Peyer's patch (tissue), 4 donors: Measurements from ENCODE around the gene H2BK1. TPM values are rescaled to one million over a fixed set of nuclear protein-coding genes. Genes with fewer than 3 reads are reported as not detected.
A peak's percentile ranks its signal among the peaks of the same experiment; 100 is the strongest.

Experiments used
- DNase-seq, 3 donors: peaks; one replicate each; pipeline ENCODE4 v3.0.0-alpha.2; 2017 to 2019
- H3K27ac ChIP-seq, 4 donors: fragments of 200-600 bp; sonication (generic); one replicate each; pipeline ENCODE4 v1.5.1; 2016 to 2019
- H3K27me3 ChIP-seq, 2 donors: fragments of 200-600 bp; sonication (generic); one replicate each; pipeline ENCODE4 v1.5.1; 2019
- H3K36me3 ChIP-seq, 3 donors: fragments of 200-600 bp; sonication (generic); one replicate each; pipeline ENCODE4 v1.5.1; 2016 to 2019
- H3K4me1 ChIP-seq, 4 donors: fragments of 200-600 bp; sonication (generic); one replicate each; pipeline ENCODE4 v1.5.1; 2016 to 2019
- H3K4me3 ChIP-seq, 4 donors: fragments of 200-600 bp; sonication (generic); 1 replicate in 3 of 4; 2 replicates in 1 of 4; pipeline ENCODE4 v1.5.1; 2016 to 2019; ENCODE audit warnings: mild to moderate bottlenecking in 1 of 4
- H3K9me3 ChIP-seq, 4 donors: fragments of 200-600 bp; sonication (generic); one replicate each; pipeline ENCODE4 v1.5.1; 2016 to 2019; ENCODE audit warnings: mild to moderate bottlenecking in 1 of 4
- CTCF ChIP-seq, 6 experiments: fragments of 450-650 bp in 4 of 6; fragments of 200-600 bp in 2 of 6; sonication (generic) in 1 of 6; IDR thresholded peaks; one replicate each; pipeline ENCODE4 v1.5.1; 2017 to 2019; ENCODE audit warnings: antibody characterized with exemption in 6 of 6, mild to moderate bottlenecking in 3 of 6, moderate library complexity in 1 of 6
- POLR2A ChIP-seq, 2 donors: fragments of 450-650 bp; IDR thresholded peaks; one replicate each; pipeline ENCODE4 v1.5.1; 2017; ENCODE audit warnings: antibody characterized with exemption in 2 of 2, mild to moderate bottlenecking in 2 of 2, moderate library complexity in 2 of 2
- total RNA-seq, 4 donors: library from RNA; depleted of rRNA; stranded (reverse); fragments of >200 nt; gene quantifications; one replicate each; pipeline ENCODE4 v1.1.0, GENCODE V29; 2016

H2BK1 gene
- total RNA-seq, 4 donors from 2014 or later: not detected

- TF ChIP-seq POLR2A (IDR thresholded peaks at IDR 0.05) (no peak), CTCF (IDR thresholded peaks at IDR 0.05) (no peak)
- Histone ChIP-seq H3K4me3 (no peak overlapping the region), H3K27me3 (no peaks in the 10 kb centered on the region), H3K4me1 (peaks cover 0 to 23% (median 3%) of the 10 kb centered on the region in 4 donors), H3K27ac (no peak overlapping the region), H3K9me3 (no peaks in the 10 kb centered on the region), H3K36me3 (no peaks in the 10 kb centered on the region)
- DNase-seq: no peak
These were observed 44.0 kb upstream of the H2BK1 start for GRCh38 chr7:151254316-151254715.

- no peak overlapping the region for H3K4me3 ChIP-seq
These were observed 42.8 kb upstream of the H2BK1 start for GRCh38 chr7:151252961-151253711.

GRCh38 chr7:151252561-151252835 is 42.2 kb upstream of the H2BK1 start:
- TF ChIP-seq CTCF (IDR thresholded peaks at IDR 0.05) (no peak), POLR2A (IDR thresholded peaks at IDR 0.05) (no peak)
- DNase-seq: no peak
- H3K4me1 ChIP-seq: peaks cover 0 to 38% (median 13%) of the 10 kb centered on the region in 4 donors
- H3K27ac ChIP-seq: peak overlapping the region in 3 of 4 donors; percentile 58 to 86 (median 60)
- peak overlapping the region; percentile 31 to 59 (median 44) for H3K4me3 ChIP-seq
- no peaks in the 10 kb centered on the region for H3K9me3 ChIP-seq
- H3K27me3 ChIP-seq: no peaks in the 10 kb centered on the region
- no peaks in the 10 kb centered on the region for H3K36me3 ChIP-seq

More at GRCh38 chr7:151252961-151253711, 42.8 kb upstream of the H2BK1 start:
- no peak for DNase-seq
- peak overlapping the region in 2 of 4 donors; percentile 17 to 86 for H3K27ac ChIP-seq
- H3K27me3 ChIP-seq: no peaks in the 10 kb centered on the region
- H3K4me1 ChIP-seq: peaks cover 0 to 32% (median 7%) of the 10 kb centered on the region in 4 donors
- no peaks in the 10 kb centered on the region for H3K36me3 ChIP-seq
- TF ChIP-seq CTCF (IDR thresholded peaks at IDR 0.05): no peak
- TF ChIP-seq POLR2A (IDR thresholded peaks at IDR 0.05): no peak
- H3K9me3 ChIP-seq: no peaks in the 10 kb centered on the region

DNA sequence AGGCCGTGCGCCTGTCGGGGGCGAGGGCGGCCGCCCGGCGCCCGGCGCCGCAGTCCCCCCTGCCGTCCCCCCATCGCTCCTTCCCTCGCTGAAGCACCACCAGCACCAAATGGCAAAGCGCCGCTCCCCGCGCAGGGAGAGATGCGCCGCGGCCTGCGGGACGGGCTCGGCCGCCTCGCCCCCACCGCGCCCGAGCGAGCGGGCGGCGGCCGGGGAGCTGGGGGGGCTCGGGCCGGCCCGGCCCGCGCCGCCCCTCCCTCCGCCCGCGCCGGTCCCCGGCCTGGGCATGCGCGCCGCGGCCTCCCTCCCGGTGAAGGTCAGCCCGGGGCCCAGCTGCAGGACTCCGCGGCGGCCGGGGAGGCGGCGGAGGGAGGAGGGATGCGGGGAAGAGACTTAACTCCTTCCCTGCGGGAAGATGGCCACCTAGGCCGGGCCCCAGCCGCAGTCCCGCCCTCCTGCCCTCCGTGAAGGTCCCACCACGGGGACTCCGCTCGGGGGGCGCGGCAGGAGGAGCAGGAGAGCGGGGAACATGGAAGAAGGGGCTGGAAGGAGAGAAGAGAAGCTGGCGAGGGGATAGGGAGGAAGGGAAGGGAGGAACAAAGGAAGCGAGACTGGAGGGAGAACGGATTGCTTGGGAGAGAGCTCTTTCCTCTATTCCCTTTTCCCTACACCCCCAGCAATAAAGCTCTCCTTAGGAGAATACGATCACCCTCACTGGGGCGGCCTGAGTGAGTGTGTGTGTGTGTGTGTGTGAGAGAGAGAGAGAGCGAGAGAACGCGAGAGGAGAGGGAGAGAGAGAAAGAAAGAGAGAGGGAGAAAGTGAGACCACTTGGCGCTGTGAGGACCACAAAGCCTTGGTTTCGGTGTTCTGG is 41.6 kb upstream of the H2BK1 start:
- peak overlapping the region; percentile 57 to 86 (median 59) for H3K27ac ChIP-seq
- peak overlapping the region; percentile 31 to 59 (median 44) for H3K4me3 ChIP-seq
- H3K9me3 ChIP-seq: no peaks in the 10 kb centered on the region
- TF ChIP-seq POLR2A (IDR thresholded peaks at IDR 0.05): no peak
- no peak for TF ChIP-seq CTCF (IDR thresholded peaks at IDR 0.05)
- no peak for DNase-seq
- H3K36me3 ChIP-seq: no peaks in the 10 kb centered on the region
- no peaks in the 10 kb centered on the region for H3K27me3 ChIP-seq
- peaks cover 0 to 42% (median 14%) of the 10 kb centered on the region in 4 donors for H3K4me1 ChIP-seq

GRCh38 chr7:151251328-151251688 is 41.0 kb upstream of the H2BK1 start:
- H3K36me3 ChIP-seq: no peaks in the 10 kb centered on the region
- no peak for DNase-seq
- peak overlapping the region; percentile 31 to 59 (median 44) for H3K4me3 ChIP-seq
- peak overlapping the region; percentile 45 to 86 (median 58) for H3K27ac ChIP-seq
- no peaks in the 10 kb centered on the region for H3K9me3 ChIP-seq
- no peaks in the 10 kb centered on the region for H3K27me3 ChIP-seq
- peaks cover 0 to 44% (median 14%) of the 10 kb centered on the region in 4 donors for H3K4me1 ChIP-seq
- TF ChIP-seq CTCF (IDR thresholded peaks at IDR 0.05) (no peak), POLR2A (IDR thresholded peaks at IDR 0.05) (no peak)
